OCI-LY1 (cell line): ENCODE results near the gene JUP.

Experiments
- H2AFZ ChIP-seq: fragments of 200-600 bp; sonication (generic), shearing (Covaris generic); 2 replicates; pipeline ENCODE4 v1.6.0; 2014; ENCODE audit warnings: antibody characterized with exemption, mild to moderate bottlenecking, low read length
- H3F3A ChIP-seq: fragments of 200-600 bp; sonication (generic), shearing (Covaris generic); 2 replicates; pipeline ENCODE4 v1.6.0; 2014; ENCODE audit warnings: mild to moderate bottlenecking, antibody characterized with exemption, low read length, moderate library complexity; ENCODE audit not compliant: insufficient read depth
- H3K27ac ChIP-seq: fragments of 200-600 bp; sonication (generic); 2 replicates; pipeline ENCODE4 v1.5.1; 2014; ENCODE audit warnings: low read length, mixed run types, mild to moderate bottlenecking, low read depth; ENCODE audit not compliant: poor library complexity, severe bottlenecking
- H3K27me3 ChIP-seq: fragments of 200-600 bp; sonication (generic); 2 replicates; pipeline ENCODE4 v1.6.0; 2014; ENCODE audit warnings: antibody characterized with exemption, mild to moderate bottlenecking, low read length, moderate library complexity; ENCODE audit not compliant: insufficient read depth
- H3K36me3 ChIP-seq: fragments of 200-600 bp; sonication (generic); 2 replicates; pipeline ENCODE4 v1.6.1; 2014; ENCODE audit warnings: mild to moderate bottlenecking, antibody characterized with exemption, low read length, moderate library complexity, mixed read lengths; ENCODE audit not compliant: insufficient read depth
- H3K4me1 ChIP-seq: fragments of 200-600 bp; sonication (generic); 2 replicates; pipeline ENCODE4 v1.5.1; 2014; ENCODE audit warnings: mild to moderate bottlenecking, low read length, moderate library complexity; ENCODE audit not compliant: insufficient read depth, severe bottlenecking
- H3K4me2 ChIP-seq: fragments of 200-600 bp; sonication (generic), shearing (Covaris generic); 2 replicates; pipeline ENCODE4 v1.6.1; 2014; ENCODE audit warnings: low read length
- H3K4me3 ChIP-seq: fragments of 200-600 bp; sonication (generic); 2 replicates; pipeline ENCODE4 v1.5.1; 2014; ENCODE audit warnings: low read length, low read depth, mild to moderate bottlenecking, mixed read lengths; ENCODE audit not compliant: poor library complexity, severe bottlenecking
- H3K79me2 ChIP-seq: fragments of 200-600 bp; shearing (Covaris generic); 2 replicates; pipeline ENCODE4 v1.6.1; 2016; ENCODE audit warnings: mixed run types, low read length, mixed read lengths; ENCODE audit not compliant: insufficient read depth
- H3K9ac ChIP-seq: fragments of 200-600 bp; sonication (generic), shearing (Covaris generic); 2 replicates; pipeline ENCODE4 v1.6.1; 2014; ENCODE audit warnings: mild to moderate bottlenecking, low read length, mixed read lengths
- H3K9me2 ChIP-seq: fragments of 200-600 bp; sonication (generic), shearing (Covaris generic); 2 replicates; pipeline ENCODE4 v1.6.1; 2014; ENCODE audit warnings: low read depth, mild to moderate bottlenecking, low read length, mixed read lengths
- H3K9me3 ChIP-seq: fragments of 200-600 bp; shearing (Covaris generic); 2 replicates; pipeline ENCODE4 v1.6.1; 2014; ENCODE audit warnings: low read length, mixed read lengths
- H4K20me1 ChIP-seq: fragments of 200-600 bp; sonication (generic), shearing (Covaris generic); 2 replicates; pipeline ENCODE4 v1.6.0; 2016; ENCODE audit warnings: mild to moderate bottlenecking, low read length; ENCODE audit not compliant: insufficient read depth
- CTCF ChIP-seq: fragments of 200-600 bp; sonication (generic), shearing (Covaris generic); IDR thresholded peaks from 2 replicates; pipeline ENCODE4 v1.5.1; 2017; ENCODE audit warnings: mild to moderate bottlenecking, antibody characterized with exemption, low read length, moderate library complexity, mixed read lengths
- EZH2 ChIP-seq: fragments of 200-600 bp; sonication (generic), shearing (Covaris generic); IDR thresholded peaks from 2 replicates; pipeline ENCODE4 v1.8.0; 2017; ENCODE audit warnings: borderline replicate concordance, mixed run types, mild to moderate bottlenecking, antibody characterized with exemption, low read length, moderate library complexity, mixed read lengths

Gene JUP

GRCh38 chr17:41707803-41708669 lies 78.5 kb downstream of the JUP start:
- no peak for TF ChIP-seq EZH2
- no peak for TF ChIP-seq CTCF

GRCh38 chr17:41705271-41705991 lies 81.1 kb downstream of the JUP start:
- no peaks in the 10 kb centered on the region for H3F3A ChIP-seq
- no peak overlapping the region for H3K4me2 ChIP-seq
- H3K9me3 ChIP-seq, result no peaks in the 10 kb centered on the region
- H3K9me2 ChIP-seq, result no peaks in the 10 kb centered on the region
- no peak overlapping the region for H3K27ac ChIP-seq
- no peak overlapping the region for H3K9ac ChIP-seq
- no peaks in the 10 kb centered on the region for H3K36me3 ChIP-seq
- no peaks in the 10 kb centered on the region for H4K20me1 ChIP-seq
- H3K4me3 ChIP-seq, result no peak overlapping the region
- peaks cover 10% of the 10 kb centered on the region; the same call in 1 of the 2 replicates for H3K27me3 ChIP-seq
- no peaks in the 10 kb centered on the region for H3K4me1 ChIP-seq
- H3K79me2 ChIP-seq, result no peaks in the 10 kb centered on the region
- H2AFZ ChIP-seq, result no peak overlapping the region
- TF ChIP-seq CTCF (no peak), EZH2 (no peak)

More at GRCh38 chr17:41707803-41708669, 78.5 kb downstream of the JUP start:
- Histone ChIP-seq H3K27me3 (peaks cover 10% of the 10 kb centered on the region; the same call in 1 of the 2 replicates), H3K36me3 (no peaks in the 10 kb centered on the region), H3K4me3 (no peak overlapping the region), H3K4me2 (no peak overlapping the region), H3K27ac (no peak overlapping the region), H3K9me3 (no peaks in the 10 kb centered on the region), H3K9me2 (no peaks in the 10 kb centered on the region), H3K9ac (no peak overlapping the region), H2AFZ (no peak overlapping the region), H3F3A (no peaks in the 10 kb centered on the region), H4K20me1 (no peaks in the 10 kb centered on the region), H3K79me2 (no peaks in the 10 kb centered on the region), H3K4me1 (no peaks in the 10 kb centered on the region)
